Colonic mucosa (tissue), 4 donors: Measurements from ENCODE around the gene SLC29A3. TPM values are rescaled to one million over a fixed set of nuclear protein-coding genes. Genes with fewer than 3 reads are reported as not detected.

Experiments
- DNase-seq: peaks from one replicate; pipeline ENCODE4 v3.0.0-alpha.2; 2020
- H3K27ac ChIP-seq: fragments of 200-600 bp; one replicate; pipeline ENCODE4 v1.8.0; 2021
- H3K27me3 ChIP-seq: fragments of 200-600 bp; one replicate; pipeline ENCODE4 v1.8.0; 2021
- H3K36me3 ChIP-seq: fragments of 200-600 bp; one replicate; pipeline ENCODE4 v1.8.0; 2021
- H3K4me1 ChIP-seq: fragments of 200-600 bp; one replicate; pipeline ENCODE4 v1.8.0; 2021; ENCODE audit warnings: mild to moderate bottlenecking
- H3K4me3 ChIP-seq: fragments of 200-600 bp; one replicate; pipeline ENCODE4 v1.8.0; 2021
- H3K9ac ChIP-seq, 2 donors: one replicate each; pipeline ENCODE4 v1.7.0; 2013; ENCODE audit warnings: control low read depth in 2 of 2, low read depth in 2 of 2, low read length in 2 of 2
- H3K9me3 ChIP-seq: fragments of 200-600 bp; one replicate; pipeline ENCODE4 v1.8.0; 2021
- intact Hi-C: fragments of 100-400 bp; cut with DNase I; formaldehyde crosslinking; loops from one replicate; pipeline ENCODE4 v1.14.1; 2022
- total RNA-seq, 2 donors: library from RNA; stranded (reverse); fragmentation: NEBNext Ultra II Directional in 1 of 2; extraction: Animal tissue kit (Norgen Biotek cat#: 25700) in 1 of 2; gene quantifications; one replicate each; pipeline ENCODE4 v1.2.1, GENCODE V29; 2021
- TF ChIP-seq, protein P1 (sequence below): fragments of 200-600 bp; IDR thresholded peaks from one replicate; pipeline ENCODE4 v1.8.0; 2022; ENCODE audit warnings: antibody characterized with exemption, mild to moderate bottlenecking
- donor health status: healthy.
- donor health status: DM: no; HTN: no; CAD: no.
- donor health status: DM: no; HTN: no; CAD: no.

SLC29A3 gene
- total RNA-seq, 2 donors from 2014 or later: 3.8 to 6.5 TPM

DNA sequence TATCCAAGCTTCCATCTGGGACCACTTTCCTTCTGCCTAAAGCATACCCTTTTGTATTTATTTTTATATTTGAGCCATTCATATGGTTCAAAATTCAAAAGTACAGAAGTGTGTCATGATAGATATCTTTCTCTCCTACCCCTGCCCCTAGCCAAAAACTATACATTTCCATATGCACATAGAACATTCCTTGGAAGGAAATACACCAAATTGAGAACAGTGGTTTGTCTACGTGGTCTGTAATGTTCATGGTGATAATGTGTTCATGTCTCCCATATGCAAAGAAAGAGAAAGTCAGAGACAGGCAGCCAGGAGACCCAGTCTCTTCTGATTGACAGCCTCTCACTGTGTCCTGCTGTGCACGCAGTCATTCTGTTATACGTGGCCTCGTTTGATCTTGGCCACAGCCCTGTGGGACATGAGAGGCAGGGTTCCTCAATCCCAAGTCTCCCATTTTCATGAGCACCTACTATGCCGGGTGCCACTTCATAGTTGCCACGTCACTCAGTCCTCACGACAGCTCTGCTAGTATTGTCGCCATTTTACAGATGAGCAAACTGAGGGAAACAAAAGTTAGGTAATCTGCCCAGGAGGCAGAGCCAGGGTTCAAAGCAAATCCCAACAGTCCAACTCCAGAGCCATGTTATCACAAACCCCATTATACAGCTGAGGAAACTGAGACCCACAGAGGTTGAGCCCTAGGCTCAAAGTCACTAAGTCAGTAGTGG, 69.7 kb downstream of the SLC29A3 start:
- TF ChIP-seq, protein P1, sequence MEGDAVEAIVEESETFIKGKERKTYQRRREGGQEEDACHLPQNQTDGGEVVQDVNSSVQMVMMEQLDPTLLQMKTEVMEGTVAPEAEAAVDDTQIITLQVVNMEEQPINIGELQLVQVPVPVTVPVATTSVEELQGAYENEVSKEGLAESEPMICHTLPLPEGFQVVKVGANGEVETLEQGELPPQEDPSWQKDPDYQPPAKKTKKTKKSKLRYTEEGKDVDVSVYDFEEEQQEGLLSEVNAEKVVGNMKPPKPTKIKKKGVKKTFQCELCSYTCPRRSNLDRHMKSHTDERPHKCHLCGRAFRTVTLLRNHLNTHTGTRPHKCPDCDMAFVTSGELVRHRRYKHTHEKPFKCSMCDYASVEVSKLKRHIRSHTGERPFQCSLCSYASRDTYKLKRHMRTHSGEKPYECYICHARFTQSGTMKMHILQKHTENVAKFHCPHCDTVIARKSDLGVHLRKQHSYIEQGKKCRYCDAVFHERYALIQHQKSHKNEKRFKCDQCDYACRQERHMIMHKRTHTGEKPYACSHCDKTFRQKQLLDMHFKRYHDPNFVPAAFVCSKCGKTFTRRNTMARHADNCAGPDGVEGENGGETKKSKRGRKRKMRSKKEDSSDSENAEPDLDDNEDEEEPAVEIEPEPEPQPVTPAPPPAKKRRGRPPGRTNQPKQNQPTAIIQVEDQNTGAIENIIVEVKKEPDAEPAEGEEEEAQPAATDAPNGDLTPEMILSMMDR: no peak
- Histone ChIP-seq H3K9ac (no peak overlapping the region), H3K4me3 (no peak overlapping the region), H3K4me1 (no peaks in the 10 kb centered on the region), H3K36me3 (no peaks in the 10 kb centered on the region), H3K27ac (no peak overlapping the region), H3K9me3 (no peaks in the 10 kb centered on the region), H3K27me3 (no peaks in the 10 kb centered on the region)
- no peak for DNase-seq
- intact Hi-C loops: loop anchor here (10.0 kb wide), 1 partner anchor 426 kb away; no protein-coding TSS in a partner anchor

- Histone ChIP-seq H3K27me3 (no peaks in the 10 kb centered on the region), H3K4me3 (no peak overlapping the region), H3K27ac (no peak overlapping the region), H3K9me3 (no peaks in the 10 kb centered on the region), H3K4me1 (no peaks in the 10 kb centered on the region), H3K36me3 (no peaks in the 10 kb centered on the region), H3K9ac (no peak overlapping the region)
- intact Hi-C loops: loop anchor here (10.0 kb wide), 1 partner anchor 425 kb away; no protein-coding TSS in a partner anchor
- DNase-seq: no peak
- TF ChIP-seq, protein P1: no peak
Measured at GRCh38 chr10:71389768-71390460, 70.9 kb downstream of the SLC29A3 start.

- Histone ChIP-seq H3K36me3 (no peaks in the 10 kb centered on the region), H3K4me1 (no peaks in the 10 kb centered on the region), H3K27ac (no peak overlapping the region), H3K27me3 (no peaks in the 10 kb centered on the region), H3K9ac (no peak overlapping the region), H3K9me3 (no peaks in the 10 kb centered on the region), H3K4me3 (no peak overlapping the region)
- DNase-seq: no peak
- intact Hi-C loops: no loop called here
- TF ChIP-seq, protein P1: no peak
Measured at GRCh38 chr10:71390461-71390835, 71.4 kb downstream of the SLC29A3 start.

GRCh38 chr10:71390921-71391690, 72.0 kb downstream of the SLC29A3 start:
- TF ChIP-seq, protein P1: no peak
- no peaks in the 10 kb centered on the region for H3K27me3 ChIP-seq
- no peak for DNase-seq
- H3K27ac ChIP-seq: no peak overlapping the region
- H3K4me1 ChIP-seq: no peaks in the 10 kb centered on the region
- H3K36me3 ChIP-seq: no peaks in the 10 kb centered on the region
- no peak overlapping the region for H3K4me3 ChIP-seq
- H3K9me3 ChIP-seq: no peaks in the 10 kb centered on the region
- intact Hi-C loops: no loop called here
- no peak overlapping the region for H3K9ac ChIP-seq

DNA sequence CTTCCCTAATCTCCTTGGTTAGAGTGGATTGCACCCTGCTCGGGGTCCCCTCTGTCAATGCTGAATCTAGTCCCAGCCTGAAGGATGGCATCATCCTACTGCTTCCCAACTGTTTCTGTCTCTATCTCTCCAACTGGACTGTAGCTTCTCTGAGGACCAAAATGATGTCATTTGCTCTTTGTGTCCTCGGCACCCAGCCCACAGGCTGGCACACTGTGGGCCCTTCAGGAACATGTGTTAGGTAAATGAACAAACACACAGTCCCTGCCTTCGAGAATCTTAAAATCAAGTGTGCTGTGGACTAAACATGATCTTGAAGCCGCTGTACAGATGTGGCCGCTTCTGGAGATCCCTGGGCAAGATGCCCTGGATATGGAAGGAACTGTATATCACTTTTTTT, 72.6 kb downstream of the SLC29A3 start:
- Histone ChIP-seq H3K27me3 (no peaks in the 10 kb centered on the region), H3K9ac (no peak overlapping the region), H3K9me3 (no peaks in the 10 kb centered on the region), H3K27ac (no peak overlapping the region), H3K4me1 (no peaks in the 10 kb centered on the region), H3K4me3 (no peak overlapping the region), H3K36me3 (no peaks in the 10 kb centered on the region)
- TF ChIP-seq, protein P1: no peak
- intact Hi-C loops: no loop called here
- no peak for DNase-seq
